ENCODE results near the gene MEF2A.

The MEF2A gene

DNA sequence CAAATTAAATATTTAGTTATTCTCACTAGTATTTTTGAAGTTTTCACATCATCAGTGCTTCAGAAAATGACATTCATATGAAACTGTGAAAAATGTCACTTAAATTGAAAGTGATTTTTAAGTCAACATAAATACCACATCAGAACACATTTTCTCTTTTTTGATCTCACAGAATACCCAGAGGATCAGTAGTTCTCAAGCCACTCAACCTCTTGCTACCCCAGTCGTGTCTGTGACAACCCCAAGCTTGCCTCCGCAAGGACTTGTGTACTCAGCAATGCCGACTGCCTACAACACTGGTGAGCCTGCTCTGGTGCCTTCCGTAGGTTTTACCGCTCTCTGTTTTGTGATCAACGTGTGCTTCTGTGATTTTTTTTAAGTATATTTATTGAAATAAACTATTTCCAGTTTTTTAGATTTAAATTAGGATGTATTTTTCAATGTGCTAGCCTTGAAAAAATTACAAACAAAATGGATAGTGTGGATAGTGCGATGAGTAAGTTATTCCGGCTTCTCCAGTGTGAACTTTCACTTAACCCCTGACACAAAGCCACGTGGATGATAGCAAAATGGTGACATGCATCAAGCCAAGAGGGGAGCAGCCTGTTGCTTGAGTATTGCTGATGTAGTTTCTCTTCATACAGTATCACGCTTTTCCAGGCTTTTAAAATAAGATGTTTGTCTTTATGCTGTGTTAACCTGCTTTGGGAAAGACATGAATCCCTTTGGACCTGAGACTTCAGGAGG is 140.9 kb downstream of the MEF2A start:
- no peak for DNase-seq

DNA sequence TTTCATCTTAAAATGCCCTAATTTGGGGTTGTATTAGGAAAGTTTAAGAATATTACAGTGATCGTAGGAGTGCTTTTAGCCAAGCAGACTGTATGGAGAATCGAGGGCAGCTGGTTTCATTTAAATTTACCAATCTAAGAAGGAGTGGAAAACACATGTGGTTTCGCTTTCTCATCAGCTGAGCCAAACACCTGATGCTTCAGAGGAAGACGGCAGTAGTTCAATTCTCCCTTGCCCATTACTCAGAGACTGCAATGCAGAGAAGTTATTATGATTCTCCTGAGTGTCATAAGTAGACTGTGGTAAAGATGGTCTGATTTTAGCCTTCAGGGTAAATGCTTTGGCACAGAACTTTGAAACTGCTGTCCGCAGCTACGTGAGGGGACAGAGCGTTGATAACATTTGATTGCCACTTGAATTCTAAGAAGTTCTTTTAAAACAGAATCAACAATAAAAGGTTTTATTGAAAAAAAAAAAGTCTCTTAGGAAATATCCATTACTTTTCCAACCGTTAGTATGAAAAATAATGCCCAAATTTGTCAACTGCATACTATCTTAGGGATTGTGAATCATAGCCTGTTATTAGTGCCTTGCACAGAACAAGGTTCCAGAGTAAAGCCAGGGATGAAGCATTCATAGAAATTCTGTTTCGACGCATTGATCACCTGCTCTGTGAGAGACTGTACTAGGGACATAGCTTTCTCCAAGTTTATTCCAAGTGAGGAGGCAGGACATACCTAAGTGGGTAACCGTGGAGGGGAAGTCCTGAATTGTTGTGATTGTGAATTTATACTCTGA is 141.9 kb downstream of the MEF2A start:
- DNase-seq, result no peak

DNA sequence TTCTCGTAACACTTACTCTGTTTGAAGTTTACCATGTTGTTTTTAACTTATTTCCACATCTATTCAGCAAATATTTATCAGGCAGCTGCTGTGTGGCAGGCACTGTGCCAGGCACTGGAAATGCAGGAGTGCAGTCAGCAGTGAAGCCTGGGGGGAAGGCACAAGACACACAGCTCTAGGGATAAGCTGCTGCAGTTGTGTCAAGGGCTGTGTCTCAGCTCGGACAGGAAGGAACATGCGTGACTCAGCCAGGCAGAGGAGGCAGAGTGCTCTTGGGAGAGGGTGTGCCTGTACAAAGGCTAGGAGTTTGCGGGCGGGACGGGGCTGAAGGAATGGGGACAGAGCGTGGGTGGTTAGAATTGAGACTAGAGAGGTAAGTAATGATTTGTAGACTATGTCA is 142.8 kb downstream of the MEF2A start:
- no peak for DNase-seq

DNA sequence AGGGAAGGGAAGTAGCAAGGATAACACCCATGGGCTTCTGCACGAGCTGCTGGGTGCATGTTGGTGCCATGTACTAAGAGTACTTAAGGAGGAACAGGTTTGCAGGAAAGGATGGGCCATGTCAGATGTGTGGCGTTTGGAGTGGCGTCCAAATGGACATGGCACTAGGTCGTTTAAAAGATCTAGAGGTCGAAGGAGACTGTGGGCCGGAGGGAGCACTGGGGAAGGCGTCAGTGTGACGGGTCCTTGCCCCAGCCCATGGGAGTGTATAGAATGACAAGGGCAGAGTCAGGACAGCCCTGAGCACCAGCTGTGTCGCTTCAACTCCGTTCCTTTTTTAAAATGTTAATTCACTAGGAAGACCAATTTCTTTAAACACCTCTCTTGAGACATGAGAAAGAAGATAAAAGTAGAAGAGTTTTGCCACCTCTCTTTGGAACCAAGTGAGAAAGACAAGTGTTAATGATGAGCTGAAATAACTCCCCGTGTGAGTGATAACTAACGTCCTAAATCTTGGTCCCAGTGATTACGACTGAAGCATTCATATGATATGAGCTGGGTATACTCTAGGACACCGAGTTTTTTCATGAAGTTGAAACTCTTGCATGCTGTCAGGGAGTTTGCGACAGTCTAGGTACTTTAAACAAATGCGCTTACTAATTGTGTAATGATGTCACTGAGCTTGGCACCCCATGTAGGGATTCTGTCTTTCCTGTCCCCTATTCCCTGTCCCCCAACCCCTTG is 143.6 kb downstream of the MEF2A start:
- no peak for DNase-seq

GRCh38 chr15:99711625-99712024 is 145.8 kb downstream of the MEF2A start:
- no peak for DNase-seq

GRCh38 chr15:99712415-99712814 is 146.6 kb downstream of the MEF2A start:
- no peak for DNase-seq

DNA sequence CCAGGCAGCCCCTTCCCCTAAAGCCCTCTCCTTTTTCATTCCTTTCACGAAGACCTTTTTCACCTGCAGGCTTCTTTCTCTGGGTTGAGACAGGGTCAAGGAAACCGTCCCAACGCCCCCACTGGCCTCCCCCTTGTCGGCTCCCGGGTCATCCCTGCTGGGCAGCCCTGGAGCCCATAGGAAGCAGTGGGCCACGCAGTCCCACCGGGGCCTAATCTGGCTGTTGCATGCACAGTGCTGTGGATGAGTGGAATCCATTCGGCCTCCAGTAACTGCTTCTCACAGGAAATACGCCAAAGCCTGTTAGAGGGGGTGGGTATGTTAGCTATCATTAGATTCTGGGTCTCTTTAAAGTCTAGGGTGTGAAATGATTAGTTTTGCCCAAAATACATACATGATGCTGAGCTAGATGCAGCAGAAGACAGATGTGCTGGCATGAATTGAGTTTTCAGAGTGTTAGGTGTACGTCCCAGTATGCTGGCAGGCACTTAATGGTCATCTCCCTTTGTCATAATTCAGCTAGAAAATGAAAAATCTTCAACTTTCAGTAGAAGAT is 150.8 kb downstream of the MEF2A start:
- no peak for DNase-seq

- DNase-seq, result no peak
Measured at GRCh38 chr15:99717161-99718009, 151.6 kb downstream of the MEF2A start.

GRCh38 chr15:99718421-99718820 is 152.6 kb downstream of the MEF2A start:
- no peak for DNase-seq

DNA sequence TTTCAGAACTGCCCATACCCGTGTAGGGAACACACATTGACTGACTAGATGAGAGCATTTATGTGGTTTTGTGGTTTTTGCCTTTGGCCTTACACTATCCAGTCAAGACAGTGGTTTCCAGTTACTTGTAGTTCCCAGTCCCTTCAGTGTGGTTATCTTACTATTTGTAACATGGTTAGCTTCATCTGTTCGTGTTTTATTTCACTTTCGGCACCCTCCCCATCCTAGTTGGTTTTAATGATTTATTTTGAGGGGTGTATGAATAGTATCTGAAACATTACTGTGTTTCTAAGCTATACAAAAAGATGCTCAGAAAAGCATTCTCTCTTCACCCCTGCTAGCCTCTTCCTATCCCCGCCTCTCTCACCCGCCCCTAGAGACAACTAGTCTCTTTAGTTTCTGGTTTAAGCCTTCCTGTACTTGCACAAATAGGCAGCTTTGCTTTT is 153.3 kb downstream of the MEF2A start:
- no peak for DNase-seq

DNA sequence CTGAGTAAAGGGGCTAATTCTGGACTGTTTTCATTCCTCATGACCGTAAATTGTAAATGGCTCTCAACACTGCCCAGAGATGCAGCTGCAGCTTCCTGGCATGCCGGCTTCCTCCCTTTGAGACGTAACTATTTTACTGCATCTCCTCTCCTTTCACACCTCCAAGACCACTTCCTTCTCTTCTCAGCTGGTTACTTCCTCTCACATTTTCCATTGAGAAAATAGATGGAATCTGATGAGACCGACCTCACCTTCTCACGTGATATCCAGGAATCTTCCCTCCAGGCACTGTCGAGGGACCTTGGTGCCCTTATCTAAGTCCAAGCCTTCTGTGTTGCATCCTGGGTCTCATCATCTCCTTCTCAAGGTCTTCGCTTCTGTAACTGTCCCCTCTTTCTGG is 154.7 kb downstream of the MEF2A start:
- DNase-seq, result no peak

DNA sequence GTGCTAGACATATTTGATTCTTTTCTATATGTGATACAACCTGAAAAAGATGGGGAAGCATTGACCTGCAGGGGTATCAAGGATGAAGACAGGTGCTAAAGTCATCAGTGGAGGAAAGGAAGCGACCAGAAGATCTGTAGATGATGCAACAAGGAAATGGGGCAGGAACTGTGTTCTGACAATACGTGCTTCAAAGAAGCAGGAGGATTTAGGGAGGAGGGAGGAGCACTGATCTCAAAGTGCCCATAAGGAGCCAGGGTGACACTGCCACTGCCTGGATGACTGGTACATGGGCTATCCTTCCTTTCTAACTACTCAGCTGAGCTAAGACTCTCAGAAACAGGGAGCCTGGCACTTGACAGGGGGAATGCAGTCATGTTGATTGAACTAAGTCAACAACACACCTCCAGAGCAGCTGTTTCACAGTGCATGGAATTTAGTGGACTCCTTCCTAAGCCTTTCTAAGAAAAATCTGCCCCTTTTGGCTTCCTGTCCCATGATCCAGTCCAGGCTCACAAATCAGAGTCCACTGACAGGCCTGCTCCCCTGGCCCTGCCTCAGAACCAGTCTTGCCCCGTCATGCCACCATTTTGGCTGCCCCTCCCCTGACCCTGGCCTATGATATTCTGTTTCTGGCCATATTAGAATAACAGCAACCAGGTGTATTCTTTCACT is 155.5 kb downstream of the MEF2A start:
- no peak for DNase-seq

DNA sequence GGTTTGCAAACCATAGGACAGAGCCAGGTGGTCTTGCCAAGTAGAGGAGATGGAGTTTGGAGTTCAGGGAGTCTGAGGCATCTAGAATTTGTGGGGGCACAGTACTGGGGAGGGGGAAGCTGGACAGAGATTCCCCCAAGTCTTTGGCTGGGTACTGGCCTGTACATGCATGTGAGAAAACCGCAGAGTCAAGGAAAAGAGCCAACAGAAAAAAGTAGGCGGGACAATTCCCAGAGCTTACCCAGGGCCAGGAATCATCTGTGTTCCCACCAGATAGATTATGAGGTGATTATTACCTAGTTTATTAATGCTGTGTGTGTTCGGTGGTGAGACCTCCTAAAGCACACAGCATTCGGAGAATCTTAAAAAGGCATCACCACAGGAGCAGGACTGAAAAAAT is 156.1 kb downstream of the MEF2A start:
- no peak for DNase-seq

- DNase-seq, result no peak
Measured at GRCh38 chr15:99722406-99722805, 156.6 kb downstream of the MEF2A start.

- no peak for DNase-seq
Measured at GRCh38 chr15:99726333-99726732, 160.5 kb downstream of the MEF2A start.

GRCh38 chr15:99727330-99727729 is 161.5 kb downstream of the MEF2A start:
- no peak for DNase-seq

DNA sequence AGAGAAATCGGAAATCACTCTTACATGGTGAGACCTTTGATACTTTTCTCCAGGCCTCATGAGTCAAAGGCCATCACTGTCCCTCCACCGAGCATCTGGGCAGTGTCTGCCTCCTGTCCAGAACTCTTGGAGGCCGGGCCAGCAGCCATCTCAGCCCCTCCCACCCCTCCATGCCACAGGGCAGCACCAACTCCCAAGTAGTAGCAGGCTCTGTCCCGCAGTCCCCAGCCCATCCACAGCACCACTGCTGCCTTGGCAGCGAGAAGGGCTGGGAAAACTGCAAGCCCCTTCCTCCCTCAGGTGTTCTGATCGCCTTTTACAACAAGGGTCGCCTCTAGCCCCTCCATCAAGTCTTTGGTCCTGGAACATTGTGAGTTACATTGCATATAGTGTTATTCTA is 161.9 kb downstream of the MEF2A start:
- no peak for DNase-seq

- no peak for DNase-seq
Measured at GRCh38 chr15:99728916-99729315, 163.1 kb downstream of the MEF2A start.

GRCh38 chr15:99729327-99729726 is 163.5 kb downstream of the MEF2A start:
- DNase-seq, result no peak

DNA sequence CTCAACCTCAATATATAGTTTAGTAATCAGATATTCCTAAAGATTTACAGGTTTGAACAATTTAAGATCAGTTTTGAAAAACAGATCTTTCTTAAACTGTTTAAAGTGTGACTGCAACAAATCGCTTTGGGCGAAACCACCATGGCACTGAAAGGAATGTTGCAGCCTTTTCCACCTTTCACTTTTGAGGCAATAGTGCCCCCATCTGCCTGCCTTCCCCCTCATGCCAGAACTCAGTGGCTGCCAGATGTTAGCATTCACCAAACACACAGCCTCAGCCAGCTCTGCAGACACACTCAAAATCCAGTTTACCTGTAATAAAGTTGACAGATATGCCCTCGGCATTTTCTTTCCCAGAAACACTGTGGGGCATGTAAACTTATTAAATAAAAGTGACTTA is 164.1 kb downstream of the MEF2A start:
- peak; percentile 6 for DNase-seq

DNA sequence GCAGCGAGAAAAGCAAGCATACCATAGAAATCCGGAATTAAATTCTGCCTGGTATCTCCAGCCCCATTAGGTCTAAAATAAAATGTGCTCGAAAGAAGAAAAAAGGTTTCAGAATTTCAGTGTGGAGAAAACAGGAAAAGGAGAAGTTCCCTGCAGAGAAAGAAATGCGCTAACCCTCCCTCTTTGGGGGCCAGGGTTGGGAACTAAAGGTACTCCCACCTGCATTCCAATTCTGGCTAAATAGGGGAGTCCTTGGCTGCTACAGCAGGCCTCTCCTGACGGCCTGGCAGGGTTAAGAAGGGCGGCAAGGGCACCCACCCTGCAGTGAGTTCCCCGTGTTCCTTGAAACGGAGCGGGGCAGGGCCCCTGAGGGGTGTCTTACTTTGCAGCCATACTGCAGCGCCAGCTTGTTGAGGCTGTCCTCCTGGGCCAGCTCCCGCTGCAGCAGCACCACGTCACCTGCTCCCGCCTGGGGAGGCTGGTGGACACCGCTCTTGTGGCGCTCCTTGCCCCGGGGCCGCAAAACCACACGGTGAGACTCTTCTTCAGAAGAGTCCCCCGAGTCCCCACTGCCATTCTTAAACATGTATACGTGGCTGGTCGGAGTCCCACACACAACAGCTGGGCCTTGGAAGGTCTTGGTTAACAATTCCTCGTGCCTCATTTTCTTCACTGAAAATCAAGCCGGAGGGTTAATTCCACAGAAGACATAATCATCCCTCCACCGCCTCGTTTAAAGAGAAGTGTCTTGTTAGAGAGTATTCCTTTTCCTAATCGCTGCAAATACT is 165.7 kb downstream of the MEF2A start:
- DNase-seq, result no peak
